GM19023 (cell line): ENCODE data around the gene FAM124A.

Experiments
- ATAC-seq: cut with Tn5 transposase; IDR thresholded peaks from one replicate; pipeline ENCODE4 v1.9.1; 2021; ENCODE audit warnings: mild to moderate bottlenecking, moderate library complexity; ENCODE audit not compliant: unreplicated experiment

The FAM124A gene

GRCh38 chr13:51303063-51303552 lies 80.9 kb downstream of the FAM124A start:
- ATAC-seq = no peak

- no peak for ATAC-seq
These were observed 81.7 kb downstream of the FAM124A start for GRCh38 chr13:51303882-51304281.

GRCh38 chr13:51305271-51305967 lies 83.2 kb downstream of the FAM124A start:
- ATAC-seq = no peak

GRCh38 chr13:51308781-51309180 lies 86.6 kb downstream of the FAM124A start:
- ATAC-seq = no peak

GRCh38 chr13:51311231-51311630 lies 89.0 kb downstream of the FAM124A start:
- no peak for ATAC-seq

- no peak for ATAC-seq
These were observed 89.8 kb downstream of the FAM124A start for GRCh38 chr13:51311957-51312520.

GRCh38 chr13:51313619-51314018 lies 91.4 kb downstream of the FAM124A start:
- ATAC-seq = no peak

- no peak for ATAC-seq
These were observed 95.1 kb downstream of the FAM124A start for GRCh38 chr13:51317262-51317661.

- ATAC-seq = no peak
These were observed 95.8 kb downstream of the FAM124A start for GRCh38 chr13:51318015-51318414.

- ATAC-seq = no peak
These were observed 96.7 kb downstream of the FAM124A start for GRCh38 chr13:51318876-51319275.

- no peak for ATAC-seq
These were observed 99.6 kb downstream of the FAM124A start for GRCh38 chr13:51321836-51322235.

- no peak for ATAC-seq
These were observed 100.6 kb downstream of the FAM124A start for GRCh38 chr13:51322826-51323225.

- no peak for ATAC-seq
These were observed 101.8 kb downstream of the FAM124A start for GRCh38 chr13:51323824-51324511.

- ATAC-seq = peak; percentile 71
These were observed 102.7 kb downstream of the FAM124A start for GRCh38 chr13:51324714-51325420.

- no peak for ATAC-seq
These were observed 103.6 kb downstream of the FAM124A start for GRCh38 chr13:51325837-51326236.

- no peak for ATAC-seq
These were observed 104.6 kb downstream of the FAM124A start for GRCh38 chr13:51326777-51327176.

- no peak for ATAC-seq
These were observed 105.8 kb downstream of the FAM124A start for GRCh38 chr13:51327961-51328360.

- no peak for ATAC-seq
These were observed 106.3 kb downstream of the FAM124A start for GRCh38 chr13:51328488-51328887.

- no peak for ATAC-seq
These were observed 107.4 kb downstream of the FAM124A start for GRCh38 chr13:51329606-51330005.

- ATAC-seq = peak; percentile 43
These were observed 108.6 kb downstream of the FAM124A start for GRCh38 chr13:51330791-51331190.

GRCh38 chr13:51331354-51331861 lies 109.2 kb downstream of the FAM124A start:
- ATAC-seq = peak; percentile 74
